Fibroblast of skin of right quadriceps (primary cell): Measurements from ENCODE around the gene KRT82.
"Not testable (repeated sequence)": the region's sequence is repeated elsewhere in the genome, so short reads cannot be mapped to it uniquely, and the experiment has no call there.

ENCODE experiments used
- DNase-seq: peaks from one replicate; pipeline ENCODE4 v3.0.0-alpha.2; 2013

The KRT82 gene

DNA sequence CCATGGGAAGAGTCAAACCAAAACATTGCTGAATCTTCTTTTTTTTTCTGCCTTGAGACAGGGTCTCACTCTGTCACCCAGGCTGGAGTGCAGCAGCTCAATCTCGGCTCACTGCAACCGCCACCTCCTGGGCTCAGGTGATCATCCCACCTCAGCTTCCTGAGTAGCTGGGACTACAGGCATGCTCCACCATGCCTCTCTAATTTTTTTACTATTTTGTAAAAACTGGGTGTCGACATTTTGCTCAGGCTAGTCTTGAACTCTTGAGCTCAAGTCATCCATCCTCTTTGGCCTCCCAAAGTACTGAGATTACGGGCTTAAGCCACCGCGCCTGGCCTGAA lies 29.5 kb upstream of the KRT82 start:
- no peak for DNase-seq

DNA sequence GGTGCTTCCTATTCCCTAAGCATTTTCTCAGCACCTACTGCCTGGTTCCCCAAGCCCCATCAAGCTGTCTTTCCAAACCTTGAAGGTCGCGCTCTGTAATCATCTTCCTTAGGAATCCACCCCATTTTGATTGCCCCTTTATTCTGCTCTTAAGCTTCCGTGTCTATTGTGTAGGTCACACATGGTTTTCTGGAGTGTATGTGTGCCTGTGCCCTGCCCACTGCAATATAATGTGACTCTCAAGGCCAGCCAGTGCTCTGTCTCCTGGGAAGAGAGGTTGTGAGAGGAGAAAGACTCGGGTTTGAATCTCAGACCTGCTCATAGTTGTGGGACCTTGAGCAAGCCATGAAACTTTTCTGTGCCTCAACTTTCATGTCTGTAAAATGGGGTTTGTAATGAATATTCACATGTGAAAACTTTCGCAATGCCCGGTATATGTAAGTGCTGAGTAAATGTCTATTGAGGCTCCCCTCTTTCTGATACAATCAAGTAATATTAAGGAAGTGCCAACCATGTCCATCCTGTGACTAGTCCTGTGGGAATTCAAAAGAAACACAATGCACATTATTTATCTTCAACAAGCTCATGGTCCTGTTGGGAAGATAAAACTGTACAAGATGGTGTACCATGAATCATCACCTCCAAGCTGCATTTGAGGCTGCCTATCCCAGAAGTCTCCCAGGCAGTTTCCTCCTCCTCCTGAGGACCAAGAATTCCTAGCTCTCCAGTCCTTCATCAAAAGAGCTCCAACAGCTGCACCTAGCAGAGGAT lies 28.8 kb upstream of the KRT82 start:
- no peak for DNase-seq

DNA sequence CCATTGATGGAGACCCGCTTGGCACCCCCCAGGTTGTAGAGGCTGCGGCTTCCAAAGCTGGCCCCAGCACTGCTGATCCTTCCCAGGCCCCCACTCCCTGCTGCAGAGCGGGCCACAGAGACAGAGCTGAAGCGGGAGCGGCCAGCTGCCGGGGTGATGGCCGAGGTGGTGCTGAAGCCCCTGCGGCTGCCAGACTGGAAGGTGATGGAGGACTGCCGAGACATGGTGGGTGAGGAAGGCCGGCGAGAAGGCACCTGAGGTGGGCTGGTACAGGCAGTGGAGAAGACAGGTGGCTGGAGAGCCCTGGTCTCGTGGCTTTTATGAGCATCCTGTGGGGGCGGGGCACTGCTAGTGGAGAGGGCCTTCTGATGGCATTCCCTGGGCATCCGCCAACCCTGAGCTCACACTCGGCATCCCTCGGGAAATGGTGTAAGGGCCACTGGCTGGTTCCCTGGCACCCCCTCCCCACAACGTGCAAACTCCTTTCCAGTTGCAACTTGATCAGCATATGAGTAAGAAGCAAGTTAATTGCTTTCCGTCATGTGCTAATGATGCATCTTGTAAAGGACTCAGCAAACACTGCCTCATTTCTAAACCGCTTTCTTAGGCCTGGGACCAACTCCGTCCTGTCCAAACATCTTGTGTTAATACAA lies 28.1 kb upstream of the KRT82 start, which contains the start of gene KRT75:
Gene KRT75 (minus strand): TSS at position 291 of the 653 bp plus-strand sequence. CDS start 67 bp downstream, at position 224.
- peak; percentile 39 for DNase-seq

DNA sequence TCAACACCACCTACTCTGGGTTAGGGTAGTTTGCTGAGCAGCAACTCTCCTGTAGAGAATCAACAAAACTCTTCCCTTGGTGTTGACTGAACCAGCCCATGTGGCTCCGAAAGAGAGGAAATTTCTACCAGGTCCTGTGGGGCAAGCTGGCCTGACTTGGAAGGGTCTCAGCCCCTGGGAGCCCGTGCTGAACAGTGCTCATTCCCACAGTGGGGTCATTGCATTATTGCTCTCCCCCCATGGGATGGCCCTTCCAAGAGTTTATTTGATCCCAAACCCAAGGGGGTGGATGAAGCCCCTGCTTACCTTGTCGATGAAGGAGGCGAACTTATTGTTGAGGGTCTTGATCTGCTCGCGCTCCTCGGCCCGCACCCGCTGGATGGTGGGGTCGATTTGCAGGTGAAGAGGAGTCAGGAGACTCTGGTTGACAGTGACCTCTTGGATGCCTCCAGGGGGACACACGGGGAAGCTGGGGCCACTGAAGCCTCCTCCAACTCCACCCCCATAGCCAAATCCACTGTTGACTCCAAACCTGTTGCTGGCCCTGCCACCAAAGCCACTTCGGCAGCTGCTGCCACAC lies 27.5 kb upstream of the KRT82 start:
- no peak for DNase-seq

DNA sequence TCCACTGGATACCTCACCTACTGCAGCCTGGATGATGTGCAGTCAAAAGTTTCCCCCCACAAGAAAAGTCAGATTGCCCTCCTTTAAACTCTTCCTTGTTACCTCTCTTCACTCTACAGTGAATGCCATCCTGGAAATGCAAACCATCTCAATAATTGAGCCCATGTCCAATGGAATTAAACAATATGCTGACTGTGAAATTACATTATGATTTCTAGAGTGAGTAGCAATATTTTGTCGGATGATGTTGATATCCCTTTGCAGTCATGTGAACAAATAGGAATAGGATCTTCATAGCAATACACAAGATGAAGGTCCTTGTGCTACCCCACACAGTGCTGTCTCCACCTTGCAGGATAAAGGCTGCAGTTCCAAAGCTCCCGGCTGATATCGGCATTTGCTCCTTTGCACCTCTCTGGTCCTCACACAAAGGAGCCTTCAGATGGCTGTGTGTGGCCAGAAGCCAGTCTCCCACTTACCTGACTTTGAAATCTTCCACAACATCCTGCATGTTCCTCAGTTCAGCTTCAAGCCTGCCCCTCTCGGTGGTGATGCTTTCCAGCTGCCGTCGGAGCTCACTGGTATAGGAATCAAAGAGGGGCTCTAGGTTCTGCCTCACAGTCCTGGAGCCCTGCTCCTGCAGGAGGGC lies 26.5 kb upstream of the KRT82 start:
- no peak for DNase-seq

DNA sequence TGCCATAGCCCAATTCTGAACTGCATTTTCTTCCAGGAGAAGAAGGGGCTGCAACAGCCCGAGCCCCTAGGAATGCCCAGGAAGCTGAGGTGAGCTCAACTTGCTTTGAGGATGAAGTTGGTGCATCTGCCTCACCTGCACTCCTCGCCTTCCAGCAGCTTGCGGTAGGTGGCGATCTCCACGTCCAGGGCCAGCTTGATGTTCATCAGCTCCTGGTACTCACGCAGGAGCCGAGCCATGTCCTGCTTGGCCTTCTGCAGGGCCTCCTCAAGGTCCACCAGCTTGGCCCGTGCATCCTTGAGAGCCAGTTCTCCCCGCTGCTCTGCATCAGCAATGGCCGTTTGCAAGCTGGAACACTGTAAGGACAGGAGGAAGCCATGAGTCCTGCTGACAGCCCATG lies 22.0 kb upstream of the KRT82 start:
- no peak for DNase-seq

DNA sequence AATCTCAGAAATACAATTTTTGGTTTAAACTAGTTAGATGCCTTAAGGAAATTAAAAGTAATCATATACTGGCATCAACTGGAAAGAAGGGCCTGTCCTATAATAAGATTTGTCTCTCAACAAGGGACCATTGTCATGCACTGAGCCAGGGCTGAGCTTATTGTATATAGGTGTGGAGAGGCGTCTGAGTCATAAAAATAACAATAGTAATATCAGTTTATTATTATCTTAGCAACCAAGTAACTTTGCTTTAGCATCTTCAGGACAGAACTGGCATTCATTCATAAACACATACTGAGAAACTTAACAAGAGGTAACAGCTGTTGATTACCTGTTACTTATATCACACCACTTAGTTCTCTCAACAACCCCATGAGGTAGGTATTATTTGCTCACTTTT lies 20.9 kb upstream of the KRT82 start:
- DNase-seq: no peak

DNA sequence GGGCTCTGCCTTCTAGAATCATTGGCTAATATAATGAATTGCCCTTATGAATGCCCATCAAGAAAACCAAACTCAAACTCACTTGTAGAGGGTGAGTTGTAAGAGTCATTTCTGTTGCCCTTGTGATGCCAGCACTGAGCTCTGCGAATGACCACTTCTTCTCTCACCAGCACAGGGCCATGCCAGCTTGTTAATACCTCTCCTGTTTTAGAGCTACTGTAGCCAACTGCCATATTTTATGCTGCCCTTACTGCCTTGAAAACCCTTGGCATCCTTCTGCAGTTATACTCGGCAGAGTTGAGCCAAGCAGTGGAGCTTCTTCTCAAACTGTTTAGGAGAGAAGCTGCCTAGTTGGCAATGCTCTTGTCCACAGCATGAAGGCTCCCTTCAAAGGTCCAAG lies 19.9 kb upstream of the KRT82 start:
- no peak for DNase-seq

DNA sequence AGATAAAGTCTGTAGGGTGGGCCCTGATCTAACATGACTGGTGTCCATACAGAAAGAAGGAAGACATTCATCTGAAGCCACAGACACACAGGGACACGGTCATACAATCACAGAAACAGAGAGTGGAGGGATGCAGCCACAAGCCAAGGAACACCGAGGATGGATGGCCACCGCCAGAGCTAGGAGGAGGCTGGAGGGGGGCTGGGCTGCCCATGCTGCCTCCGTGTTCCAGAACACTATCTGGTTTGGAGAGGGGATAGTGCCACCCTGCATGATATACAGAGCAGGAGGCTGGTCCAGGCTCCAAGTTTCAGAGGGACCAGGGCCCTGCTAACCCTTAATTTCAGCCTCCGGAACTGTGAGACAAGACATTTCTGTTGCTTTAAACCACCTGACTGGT lies 19.3 kb upstream of the KRT82 start:
- no peak for DNase-seq

DNA sequence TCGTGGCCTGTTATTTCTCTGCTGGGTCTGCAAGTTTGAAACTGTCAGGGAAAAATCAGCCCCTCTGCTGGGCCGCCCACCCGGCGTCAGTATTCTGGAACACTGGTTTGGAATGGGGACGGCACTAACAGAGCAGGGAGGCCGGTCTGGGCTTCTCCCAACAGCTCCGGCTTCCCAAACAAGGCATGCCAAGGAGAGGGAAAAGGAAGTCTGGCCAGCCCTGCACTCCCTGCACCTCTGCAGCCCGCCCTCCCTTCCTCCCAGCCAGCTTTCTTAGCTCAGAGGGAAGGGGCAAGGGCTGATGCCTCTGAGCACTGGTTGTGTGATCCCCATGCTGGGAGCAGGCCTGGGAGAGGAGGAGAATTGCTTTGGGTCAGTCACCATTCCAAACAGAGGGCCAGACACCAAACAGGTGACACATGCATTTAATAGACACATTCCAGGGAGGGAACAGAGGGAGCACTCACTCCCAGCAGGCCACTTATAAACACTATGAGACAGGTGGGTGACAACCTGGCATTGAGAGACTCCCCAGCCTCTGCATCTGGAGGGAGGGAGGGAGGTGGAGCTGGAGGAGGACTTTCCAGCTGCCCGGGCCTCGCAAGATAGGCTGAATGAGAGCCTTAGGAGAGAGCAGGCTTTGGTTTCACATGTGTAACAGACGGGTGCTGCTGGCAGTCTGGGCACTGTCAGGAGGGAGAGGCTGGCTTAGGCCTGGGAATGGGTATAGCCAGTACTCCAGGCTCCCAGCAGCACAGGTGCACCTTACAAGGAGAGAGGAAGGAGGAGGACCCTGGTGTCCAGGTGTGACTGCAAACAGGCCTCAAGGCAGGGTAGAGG lies 17.7 kb upstream of the KRT82 start:
- DNase-seq: no peak

DNA sequence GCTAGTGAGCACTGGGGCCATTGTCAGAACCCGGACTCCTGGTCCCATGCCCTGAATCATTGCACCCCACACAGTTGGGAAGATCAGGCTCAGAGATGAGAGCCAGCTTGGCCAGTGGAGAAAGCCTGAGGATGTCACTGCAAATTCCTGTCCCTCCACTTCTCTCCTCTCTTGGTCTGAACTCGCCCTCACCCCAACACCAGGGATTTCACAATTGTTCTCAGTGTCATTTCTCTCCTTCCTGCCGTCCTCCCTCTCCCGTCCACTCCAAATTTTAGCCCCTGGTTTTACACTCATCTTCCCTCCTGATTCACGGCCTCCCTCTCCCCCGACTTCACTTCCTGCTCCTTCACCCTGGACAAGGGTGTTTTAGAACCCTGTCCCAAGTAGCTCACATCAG lies 16.9 kb upstream of the KRT82 start:
- DNase-seq: no peak

DNA sequence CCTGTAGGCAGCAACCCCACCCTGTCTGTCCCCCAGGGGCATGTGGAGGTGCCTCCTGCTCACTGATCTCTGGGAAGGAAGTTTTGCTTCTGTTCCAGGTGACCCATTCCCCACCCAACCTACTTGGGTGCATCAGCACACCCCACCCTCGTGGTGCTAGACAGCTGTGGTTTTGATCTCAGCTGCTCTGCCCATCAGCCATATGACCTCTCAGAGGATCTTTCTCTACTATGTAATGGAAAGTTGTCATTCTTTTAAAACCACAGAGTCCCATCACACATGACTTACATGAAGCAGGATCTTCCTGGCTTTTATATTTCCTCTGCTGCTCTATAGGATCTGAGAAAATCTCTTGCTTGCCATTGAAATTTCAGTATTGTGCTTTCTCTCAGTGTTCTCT lies 13.5 kb upstream of the KRT82 start:
- peak; percentile 33 for DNase-seq

DNA sequence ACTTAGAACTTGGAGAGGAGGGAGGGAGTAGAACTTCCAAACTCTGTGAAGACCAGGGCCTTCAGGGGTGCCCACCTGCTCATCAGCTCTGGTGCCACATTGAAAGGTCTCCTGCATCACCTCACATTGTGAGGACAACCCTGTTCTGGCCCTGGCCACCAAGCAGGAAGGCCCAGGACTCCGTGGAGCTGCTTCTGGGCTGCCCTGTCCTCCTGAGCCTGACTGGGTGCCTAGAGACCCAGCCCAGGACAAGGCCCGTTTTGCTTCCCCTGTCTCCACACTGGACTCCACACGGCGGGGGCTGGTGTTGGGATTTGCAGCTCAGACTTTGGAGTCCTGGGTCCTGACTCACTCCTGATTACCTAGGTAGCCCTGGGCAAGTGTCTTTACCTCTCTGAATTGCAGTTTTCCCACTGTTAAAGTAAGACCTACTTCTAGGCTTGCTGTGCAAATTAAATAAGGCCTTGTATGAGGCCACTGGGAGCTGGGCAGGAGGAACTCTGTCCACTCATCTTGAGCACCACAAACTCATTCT lies 12.5 kb upstream of the KRT82 start:
- DNase-seq: no peak

DNA sequence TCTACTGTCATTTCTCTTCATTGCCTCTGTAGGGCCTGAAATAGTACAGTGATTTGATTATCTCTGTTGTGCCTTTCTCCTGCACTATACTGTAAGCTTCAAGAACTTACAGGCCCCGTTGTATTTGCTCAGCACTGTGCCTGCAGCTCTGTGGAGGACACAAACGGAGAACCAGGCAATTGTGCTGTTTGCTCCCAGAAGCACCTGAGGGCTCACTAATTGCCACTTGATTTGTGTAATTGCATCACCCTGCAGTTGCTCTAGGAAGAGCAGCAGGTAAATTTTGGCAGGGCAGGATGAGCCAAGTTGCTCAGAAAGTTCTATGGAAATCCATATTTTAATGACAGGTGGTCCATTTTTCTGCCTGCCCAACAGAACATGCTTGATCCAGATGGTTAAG lies 11.6 kb upstream of the KRT82 start:
- no peak for DNase-seq

DNA sequence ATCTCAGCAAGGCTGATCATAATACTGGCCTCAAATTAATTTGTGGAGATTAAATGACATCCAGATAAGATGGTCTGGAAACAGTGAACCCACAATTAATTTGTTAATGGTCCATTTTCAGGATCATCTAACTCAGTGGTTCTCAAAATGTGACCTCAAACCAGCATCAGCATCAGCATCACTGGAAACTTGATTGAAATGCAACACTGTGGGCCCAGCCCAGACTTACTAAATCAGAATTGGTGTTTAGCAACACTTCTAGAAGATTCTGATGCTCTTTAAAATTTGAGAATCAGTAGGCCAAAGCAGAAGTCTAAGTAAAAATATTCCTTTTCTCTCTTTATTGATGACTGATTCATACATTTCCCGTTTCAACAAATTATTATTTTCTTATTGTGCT lies 10.7 kb upstream of the KRT82 start:
- no peak for DNase-seq

DNA sequence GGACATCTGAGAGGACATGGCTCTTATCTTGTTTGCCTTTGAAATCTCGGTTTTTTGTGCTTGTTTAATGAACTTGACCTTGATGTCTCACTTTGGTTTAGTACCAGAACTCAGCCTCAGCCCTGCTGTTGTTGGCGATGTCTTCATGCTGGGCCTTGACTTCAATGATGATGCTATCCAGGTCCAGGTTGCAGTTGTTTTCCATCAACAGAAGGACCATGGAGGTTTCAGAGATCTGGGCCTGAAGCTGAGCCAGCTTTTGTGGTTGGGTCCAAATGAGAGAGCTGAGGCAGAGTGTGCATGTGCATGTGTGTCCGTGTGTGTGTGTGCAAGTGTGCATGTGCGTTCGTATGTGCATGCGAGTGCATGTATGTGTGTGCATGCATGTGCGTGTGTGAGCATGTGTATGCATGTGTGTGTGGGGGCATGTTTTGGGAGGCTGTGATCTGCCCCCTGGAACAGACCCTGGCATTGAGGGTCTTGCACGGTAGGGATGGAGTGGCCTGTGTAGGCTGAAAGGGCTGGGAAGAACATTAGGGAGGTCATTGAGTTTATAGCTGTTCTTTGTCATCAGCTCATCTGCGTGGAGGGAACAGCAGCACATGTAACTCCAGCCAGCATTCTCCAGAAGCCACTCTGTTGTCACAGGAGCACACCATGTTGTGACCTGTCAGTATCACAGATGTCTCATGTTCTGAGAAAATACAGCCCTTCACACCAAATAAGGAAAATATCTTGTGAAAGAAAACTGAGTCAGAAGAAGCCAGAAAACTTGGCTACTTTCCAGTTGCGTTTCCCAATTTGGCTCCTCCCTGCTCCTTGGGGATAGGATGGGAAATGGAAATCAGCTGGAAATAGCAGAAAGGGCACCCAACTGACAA lies 10.0 kb upstream of the KRT82 start:
- peak; percentile 87 for DNase-seq

DNA sequence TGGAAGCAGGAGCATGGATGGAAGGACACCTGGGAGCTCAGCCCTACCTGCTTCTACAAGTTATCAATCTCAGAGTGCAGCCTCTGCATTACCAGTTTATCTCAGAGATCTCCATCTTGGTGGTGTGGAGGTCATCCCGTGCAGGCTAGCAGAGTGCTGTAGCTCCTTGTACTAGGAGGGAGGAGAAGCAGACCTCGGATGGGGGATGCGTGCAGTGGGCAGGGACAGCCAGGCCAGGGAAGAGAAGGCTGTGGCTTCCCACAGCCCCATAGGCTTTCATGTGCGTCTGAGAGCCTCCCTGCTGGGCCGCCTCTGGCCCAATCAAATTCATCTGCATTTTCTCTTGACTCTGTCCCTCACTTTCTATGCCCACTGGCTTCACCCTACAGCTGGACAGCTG lies 8.8 kb upstream of the KRT82 start:
- DNase-seq: no peak

DNA sequence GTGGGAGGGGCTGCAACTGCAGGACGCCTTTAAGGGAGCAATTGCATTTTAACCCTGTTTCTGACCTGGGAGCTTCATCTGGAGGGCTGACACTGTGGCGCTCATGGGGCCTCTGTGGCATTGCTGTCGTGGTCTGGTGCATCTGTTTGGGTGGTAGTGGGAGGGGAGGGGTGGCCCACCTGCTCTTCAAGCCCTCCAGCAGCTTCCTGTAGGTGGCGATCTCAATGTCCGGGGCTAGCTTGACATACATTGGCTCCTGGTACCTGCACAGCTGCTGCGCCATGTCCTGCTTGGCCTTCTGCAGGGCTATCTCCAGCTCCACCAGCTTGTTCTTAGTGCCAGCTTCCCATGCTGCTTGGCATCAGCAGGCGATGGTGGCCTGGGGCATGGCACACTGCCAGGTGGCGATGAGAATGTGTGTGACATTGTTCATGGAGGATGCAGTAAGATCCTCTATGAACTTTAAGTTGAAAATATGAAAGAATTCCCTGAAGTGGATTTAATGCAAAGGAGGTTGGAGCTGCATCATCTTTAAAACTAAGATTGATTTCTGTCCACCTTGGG lies 7.7 kb upstream of the KRT82 start:
- no peak for DNase-seq

DNA sequence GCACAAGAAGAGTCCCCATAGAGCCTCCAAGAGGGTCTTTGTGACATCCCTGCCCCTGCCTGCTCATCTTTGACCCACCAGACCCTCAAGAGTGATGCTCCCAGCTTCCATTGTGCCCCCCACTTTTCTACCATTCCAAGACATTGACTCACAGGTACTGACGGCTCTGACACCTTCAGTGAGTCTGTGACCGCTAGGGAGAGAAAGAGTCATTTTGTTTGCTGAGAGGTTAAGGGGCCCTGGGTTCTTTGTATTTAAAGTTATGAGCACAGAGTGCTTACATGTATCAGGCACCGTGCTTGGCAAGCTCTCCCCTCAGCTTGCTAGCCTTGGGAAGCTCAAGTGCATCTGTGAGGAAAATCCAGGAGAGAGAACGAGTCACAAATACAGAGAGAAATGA lies 7.1 kb upstream of the KRT82 start:
- DNase-seq: no peak

DNA sequence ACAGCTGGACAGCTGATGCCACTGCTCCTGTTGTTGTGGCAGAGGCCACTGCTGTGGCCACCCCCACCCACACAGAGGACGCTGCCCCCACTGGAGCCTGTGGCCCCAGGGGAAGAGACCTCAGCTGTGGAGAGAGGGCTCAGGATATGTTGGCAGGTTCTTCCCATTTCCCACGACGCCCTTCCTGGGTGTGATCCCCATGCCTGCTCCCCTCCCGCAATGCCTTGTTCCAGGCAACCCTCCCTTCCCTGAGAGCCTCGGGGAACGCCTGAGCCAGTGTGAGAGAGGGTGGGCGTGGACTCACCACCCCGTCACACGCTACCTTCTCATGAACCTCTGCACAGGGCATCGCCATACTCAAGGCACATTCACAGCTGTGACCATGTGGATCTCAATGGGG lies 5.7 kb upstream of the KRT82 start:
- DNase-seq: no peak

DNA sequence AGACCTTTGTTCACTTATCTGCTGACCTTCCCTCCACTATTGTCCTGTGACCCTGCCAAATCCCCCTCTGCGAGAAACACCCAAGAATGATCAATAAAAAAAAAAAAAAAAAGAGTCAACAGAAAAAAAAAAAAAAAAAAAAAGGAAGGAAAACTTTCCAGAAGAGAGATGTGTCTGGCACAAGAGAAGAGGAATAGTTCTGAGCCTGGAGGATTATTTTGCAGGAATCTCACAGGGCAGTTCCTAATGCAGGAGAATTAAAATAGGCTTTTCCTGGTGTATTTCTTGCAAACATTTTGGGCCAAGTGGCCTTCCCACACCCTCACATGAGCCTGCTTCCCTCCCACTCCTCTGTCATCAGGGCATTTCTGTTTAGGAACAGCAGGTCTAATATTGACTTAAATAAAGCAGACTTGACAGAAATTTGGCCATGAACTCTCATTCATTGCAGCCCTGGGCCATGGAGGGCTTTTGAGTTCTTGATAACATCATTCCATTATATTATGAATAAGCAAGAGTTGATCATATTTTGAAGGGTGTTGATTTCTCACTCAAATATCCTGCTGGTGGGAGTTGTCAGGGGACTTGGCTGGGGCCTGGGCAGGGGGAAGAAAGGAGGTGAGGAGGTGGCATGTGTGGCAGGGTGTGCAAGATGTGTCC lies 4.6 kb upstream of the KRT82 start:
- DNase-seq: not testable (repeated sequence)
